NCI-H524 (cell line): ENCODE data around the gene DPP6.
A peak's percentile ranks its signal among the peaks of the same experiment; 100 is the strongest.

Source experiments
- DNase-seq, 2 experiments: peaks; one replicate each; lab custom pipeline; 2025; lab: John Stamatoyannopoulos, UW

Gene DPP6

DNA sequence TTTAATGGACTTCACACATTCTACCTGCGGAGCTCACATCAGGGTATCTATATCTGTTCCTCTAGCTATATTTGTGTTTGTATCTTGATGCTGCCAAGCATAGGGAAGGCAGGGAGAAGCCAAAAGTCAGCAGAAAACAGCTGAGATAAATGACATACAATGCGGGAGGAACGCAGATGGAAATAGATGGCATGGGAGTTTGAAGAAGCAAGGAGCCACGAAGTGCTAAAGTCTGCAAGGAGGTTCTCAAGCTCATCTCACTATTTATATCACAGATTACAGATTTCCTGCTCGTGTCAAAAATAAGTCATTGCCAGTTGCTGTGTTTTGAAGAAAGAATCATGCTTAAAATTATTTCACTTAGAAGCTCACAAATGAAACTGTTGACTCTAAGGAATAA, 180.5 kb downstream of the DPP6 start:
- no peak for DNase-seq

DNA sequence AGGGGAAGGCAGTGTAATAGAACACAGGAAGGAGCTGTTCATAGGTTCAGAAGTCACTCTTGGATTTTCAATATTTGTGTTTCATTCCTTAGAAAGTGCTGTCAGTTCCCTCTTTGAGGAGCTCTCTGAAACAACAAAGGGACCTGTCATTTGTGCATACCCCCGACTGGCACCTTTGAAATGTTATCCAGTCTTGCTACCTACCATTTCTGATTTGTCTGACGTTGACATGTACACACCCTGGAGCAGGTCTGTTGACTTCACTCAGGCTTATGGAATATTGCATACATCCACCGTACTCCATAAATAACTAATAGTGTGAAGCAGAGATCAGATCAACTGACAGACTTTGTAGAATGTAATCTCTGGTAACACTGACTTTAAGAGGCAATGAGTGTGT, 189.8 kb downstream of the DPP6 start:
- no peak for DNase-seq

DNA sequence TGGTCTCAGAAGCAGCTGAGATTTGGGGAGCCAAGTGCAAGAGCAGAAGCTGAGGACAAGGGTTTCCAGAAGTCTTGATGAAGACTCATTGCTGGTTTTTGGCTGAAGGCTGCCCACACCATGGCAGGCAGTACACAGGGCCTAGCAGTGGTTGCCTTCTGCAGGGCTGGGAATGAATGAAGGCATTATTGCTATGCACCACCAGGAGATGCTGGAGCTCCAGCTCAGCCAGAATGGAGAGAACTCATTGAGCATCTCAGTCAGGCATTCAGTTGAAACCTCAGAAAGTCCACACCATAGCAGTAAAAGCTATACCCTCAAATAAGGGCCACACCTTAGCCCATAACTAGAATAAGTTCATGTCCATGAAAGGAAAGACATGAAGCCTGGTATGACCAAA, 190.5 kb downstream of the DPP6 start:
- DNase-seq: no peak

DNA sequence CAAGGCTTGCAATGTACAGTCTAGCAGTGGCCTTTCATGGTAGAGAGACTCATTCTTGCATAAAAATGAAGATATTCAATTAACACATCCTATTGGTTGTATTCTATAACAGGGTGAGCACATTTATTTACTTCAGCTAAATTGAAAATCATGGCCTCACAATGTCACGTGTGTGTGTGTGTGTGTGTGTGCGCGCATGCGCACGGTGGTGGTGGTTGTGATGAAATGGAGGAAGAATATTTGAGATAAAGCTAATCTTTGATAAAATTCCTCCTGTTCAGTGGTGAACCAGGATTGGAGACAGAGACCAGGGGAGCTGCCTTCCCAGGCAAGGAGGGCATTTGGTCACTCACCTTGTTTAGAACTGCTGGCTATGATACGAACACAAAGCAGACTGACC, 199.8 kb downstream of the DPP6 start:
- DNase-seq: no peak

DNA sequence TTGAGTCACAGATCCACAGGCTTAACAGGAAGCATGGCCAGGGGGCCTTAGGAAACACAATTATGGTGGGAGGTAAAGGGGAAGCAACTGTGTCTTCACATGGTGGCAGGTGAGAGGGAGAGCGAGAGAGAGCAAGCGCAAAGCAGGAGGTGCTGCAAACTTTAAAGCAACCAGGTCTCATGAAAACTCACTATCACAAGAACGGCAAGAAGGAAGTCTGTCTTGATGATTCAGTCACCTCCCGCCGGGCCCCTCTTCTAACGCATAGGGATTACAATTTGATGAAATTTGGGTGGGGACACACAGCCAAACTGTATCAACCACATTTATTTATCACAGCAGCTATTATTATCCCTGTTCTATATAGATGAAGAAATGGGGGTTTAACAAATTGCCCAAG, 201.6 kb downstream of the DPP6 start:
- DNase-seq: no peak

DNA sequence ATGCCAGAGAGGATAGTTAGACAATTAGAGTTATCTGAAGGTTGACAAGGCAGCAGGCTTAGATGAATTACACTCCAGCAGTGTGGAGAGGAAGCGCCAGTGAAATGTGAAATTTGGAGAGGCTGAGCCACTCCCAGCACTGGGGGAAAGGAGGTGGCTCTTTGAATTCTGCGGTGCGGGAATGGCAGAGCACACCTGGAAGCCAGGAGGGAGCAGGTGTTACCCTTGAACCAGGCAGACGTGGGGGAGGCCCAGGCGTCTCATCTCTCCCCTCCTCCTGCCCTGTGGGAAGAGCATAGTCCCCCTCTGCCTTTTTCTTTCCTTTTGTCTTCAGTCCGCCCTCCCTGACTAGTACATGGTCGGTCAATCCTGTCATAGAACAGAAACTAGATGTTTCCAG, 203.1 kb downstream of the DPP6 start:
- DNase-seq: no peak

DNA sequence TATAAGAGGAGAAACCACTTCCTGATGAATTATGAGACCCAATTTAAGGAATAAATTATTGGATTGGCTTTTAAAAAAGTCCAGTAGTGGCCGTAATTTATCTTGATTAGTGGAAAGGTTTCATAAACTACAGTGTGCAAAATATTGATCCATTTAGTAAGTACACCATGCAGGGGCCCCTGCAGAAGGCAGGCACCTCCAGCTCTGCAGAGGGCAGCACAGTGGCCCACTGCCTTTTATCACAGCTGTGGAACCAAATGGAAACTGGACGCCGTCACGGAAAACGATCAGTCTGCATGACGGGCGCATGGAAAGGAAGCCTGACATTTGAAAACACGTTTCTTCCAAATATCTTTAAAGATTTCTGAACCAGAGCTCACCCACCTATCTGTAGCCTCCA, 204.0 kb downstream of the DPP6 start:
- DNase-seq: no peak

DNA sequence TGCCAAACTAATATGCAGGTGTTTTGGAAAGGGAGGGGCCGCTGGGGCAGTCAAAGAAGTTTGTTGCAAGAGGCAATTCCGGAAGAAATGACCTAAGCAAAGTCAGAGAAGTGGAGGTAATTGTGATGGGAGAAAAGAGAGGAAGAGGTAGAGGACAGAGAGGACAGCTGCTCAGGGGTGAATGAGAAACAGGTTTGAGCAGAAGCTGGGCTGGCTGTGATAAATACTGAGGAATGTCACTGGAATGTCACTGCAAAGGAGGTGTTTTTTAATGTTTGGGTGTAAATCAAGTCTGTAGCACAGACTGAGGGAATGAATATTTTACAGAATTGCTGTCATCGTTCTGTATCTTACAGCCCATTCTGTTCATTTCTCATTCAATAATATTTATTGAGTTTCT, 207.2 kb downstream of the DPP6 start:
- no peak for DNase-seq

DNA sequence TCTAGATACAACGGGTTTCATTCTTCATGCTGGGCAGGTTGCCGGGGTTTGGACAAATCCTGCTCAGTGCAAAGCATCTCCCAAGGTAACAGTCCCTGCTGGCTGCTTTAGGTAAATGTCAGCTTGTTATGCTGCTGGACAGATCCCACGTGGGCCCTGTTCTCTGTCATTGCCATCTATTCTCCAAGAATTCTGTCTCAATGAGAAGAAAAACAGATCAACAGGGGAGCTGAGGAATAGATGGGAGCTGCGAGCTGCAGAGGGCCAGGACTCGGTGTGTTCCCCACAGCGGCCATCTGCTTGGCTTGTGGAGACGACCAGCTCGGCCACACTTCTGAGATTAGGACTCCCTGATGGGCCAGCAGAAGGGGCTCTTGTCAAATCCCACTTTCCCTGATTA, 235.2 kb downstream of the DPP6 start:
- DNase-seq: peak in 1 of 2 experiments; percentile 13

DNA sequence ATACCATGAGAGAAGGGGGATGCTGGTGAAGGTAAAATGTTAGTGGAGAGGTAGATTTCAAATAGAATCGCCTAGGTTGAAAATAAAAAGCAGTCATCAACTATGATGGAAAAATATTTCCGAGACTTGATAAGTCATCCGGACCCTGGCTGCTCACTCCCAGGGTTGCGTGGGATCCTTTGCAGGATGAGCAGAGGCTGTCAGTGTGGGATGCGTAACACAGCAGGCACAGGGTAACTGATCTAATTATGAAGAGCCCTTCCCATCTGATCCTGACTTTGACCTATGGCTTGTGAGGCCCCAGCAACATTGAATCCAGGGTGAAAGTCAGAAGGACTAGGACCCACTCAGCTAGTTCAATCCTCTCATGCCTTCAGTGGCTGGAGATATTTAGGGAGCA, 236.9 kb downstream of the DPP6 start:
- no peak for DNase-seq

DNA sequence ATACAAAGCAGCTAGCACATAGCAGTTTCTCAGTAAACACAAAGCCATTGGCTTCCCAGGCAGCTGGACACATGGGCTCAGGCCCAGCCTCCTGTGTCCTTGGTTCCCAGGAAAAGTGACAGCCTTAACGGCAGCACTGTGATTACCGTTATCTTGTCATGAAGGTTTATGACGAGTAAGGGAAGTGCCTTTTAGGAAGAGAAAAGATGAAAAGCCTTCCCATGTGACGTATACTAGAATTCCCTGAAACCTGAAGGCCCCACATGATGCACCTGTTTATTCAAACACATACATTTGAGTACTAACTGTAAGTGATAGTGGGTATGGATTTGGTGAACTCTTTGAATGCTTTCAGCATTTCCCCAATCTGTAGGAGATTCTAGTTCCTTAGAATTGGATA, 244.2 kb downstream of the DPP6 start:
- DNase-seq: no peak

DNA sequence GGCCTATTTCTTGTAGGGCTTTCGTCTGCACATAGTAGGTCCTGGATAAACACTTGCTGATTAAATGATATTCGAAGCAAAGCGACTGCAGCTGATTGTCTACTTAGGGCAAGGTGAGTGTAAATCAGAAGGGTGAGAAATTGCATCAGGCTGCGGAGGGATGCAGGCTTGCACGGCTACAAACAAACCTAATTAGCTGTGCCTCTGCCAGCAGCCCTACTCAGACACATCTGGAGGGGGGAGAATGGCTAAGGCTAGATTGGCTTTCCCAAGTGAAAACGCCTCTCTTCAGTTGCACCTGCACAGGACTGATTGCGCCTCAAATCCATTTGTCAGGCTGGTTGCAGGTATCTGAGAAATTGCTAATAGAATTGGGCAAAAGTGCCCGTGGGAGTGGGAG, 247.5 kb downstream of the DPP6 start:
- no peak for DNase-seq

DNA sequence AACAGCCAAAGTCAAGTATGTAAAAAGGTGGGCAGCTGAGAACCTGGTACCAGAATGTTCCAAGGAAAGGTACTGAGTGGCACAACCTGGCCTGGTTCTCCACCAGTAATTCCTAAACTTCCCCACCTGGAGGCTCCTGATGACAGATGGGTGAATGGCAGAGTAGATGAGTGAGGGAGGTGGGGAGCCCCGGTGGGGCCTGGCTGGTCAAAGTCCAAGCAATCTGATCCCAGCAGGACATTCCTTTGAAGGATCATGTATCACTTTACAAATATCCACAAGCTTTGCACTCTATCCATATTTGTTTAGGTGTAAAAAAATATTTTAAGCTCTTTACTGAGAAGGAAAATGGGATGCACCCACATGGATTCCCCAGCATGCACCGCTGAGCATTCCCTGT, 250.2 kb downstream of the DPP6 start:
- DNase-seq: peak in 1 of 2 experiments; percentile 20

DNA sequence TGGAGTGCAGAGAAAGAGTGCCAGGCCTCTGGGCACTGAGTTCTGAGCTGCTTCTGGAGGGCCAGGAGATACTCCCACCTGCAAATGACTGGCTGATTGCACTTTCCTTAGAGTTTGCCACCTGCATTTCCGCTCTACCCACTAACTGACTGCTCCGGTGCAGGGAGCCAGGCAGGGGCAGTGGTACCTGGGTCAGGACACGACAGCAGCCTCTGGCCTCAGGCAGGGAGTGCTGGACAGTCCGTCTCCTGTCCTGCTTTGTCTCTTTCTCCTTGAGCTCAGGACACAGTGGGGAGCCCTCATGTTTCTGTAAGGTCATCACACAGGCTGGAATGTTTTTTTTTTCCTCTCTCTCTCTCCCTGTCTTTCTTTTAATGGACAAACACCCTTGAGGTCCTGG, 252.0 kb downstream of the DPP6 start:
- DNase-seq: no peak

DNA sequence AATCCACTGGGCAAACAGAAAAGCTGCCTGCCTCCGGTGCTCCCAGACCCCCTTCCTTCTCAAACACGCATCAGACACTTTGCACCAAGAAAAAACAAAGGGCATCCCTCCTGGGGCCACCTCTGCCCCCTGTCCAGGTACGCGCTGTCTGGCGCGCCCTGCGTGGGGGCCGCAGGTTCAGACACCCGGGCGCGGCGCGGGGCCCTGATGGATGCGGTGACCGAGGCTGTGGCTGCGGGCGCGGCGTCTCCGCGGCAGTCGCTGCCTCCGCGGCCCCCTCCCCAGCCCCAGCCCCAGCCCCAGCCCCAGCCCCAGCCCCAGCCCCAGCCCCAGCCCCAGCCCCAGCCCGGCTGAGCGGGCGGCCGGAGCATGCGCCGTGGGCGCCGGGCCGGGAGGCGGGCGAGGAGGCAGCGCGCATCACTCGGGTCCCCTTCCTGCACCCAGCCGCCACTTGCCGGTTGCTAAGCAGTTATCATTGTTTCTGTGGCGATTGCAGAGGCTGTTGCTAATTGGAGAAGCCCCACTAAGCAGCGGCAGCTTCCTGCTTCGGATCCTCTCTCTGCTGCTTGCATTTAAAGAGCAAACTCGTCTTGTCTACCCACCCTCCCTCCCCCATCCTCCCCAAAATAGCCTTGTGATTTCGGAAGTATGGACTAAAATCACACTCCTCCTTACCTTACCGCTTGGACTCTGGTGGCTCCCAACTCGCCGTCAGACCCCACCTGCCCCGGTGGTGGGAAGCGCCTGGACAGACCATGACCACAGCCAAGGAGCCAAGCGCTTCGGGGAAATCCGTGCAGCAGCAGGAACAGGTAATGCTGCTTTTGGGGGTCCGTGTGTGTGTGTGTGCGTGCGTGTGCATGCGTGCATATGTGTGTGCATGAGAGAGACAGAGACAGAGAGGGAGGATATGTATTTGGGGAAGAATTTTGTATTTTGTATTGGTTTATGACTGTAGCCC, 252.8 kb downstream of the DPP6 start:
- DNase-seq: peak; percentile 43 to 68

DNA sequence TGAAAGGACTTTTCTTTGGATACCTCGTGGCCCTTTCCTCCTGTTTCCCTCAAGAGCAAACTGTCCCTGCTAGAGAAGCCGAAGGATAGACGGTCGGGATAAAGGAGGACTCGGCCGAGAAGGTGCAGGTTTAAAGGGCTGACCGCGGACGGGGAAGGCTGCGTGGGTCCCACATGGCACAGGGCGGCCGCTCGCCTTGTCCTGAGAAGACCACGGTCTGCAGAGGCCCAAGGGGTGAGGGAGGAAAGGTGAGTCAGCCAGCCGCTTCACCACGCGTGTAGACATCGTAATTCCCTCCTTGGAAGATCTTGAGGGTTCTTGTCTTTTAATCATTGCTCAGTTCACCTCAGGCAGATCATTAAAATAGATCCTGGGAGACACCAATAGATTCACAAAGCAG, 253.8 kb downstream of the DPP6 start:
- no peak for DNase-seq

DNA sequence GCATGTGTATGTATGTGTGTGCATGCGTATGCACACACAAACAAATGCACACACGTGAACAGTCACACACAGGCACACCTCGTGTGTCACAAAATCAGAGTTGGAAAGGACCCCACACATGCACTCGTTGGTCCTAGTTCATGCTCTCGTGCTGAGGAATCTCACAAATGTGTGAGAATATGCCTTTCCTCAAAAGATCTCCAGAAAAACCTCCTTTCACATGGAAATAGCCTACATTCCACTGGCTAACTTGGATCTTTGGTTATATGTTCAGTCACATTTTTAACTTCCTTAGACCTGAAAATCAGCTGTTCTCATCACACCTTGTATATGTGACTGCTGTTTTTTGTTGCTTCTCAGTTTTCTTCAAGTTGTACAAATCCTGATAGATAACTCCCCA, 256.7 kb downstream of the DPP6 start:
- DNase-seq: no peak

DNA sequence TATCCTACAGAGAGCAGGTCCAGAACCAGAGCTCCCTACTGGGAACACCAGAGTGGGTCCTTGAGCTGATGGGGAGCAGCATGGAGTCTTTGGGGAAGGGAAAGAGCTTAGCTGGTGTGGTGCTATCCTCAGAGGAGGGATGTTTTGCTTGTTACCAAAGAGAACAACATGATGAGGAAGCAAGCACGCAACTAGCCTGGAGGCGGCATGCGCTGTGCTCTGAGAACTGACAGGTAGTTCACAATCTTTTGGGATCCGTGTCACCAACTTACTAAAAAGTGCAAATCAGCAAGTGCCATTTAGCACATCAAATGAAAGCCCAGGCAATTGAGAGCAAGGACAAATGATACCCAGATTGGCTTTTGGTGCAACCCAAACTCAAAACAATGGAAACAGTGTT, 257.9 kb downstream of the DPP6 start:
- no peak for DNase-seq

DNA sequence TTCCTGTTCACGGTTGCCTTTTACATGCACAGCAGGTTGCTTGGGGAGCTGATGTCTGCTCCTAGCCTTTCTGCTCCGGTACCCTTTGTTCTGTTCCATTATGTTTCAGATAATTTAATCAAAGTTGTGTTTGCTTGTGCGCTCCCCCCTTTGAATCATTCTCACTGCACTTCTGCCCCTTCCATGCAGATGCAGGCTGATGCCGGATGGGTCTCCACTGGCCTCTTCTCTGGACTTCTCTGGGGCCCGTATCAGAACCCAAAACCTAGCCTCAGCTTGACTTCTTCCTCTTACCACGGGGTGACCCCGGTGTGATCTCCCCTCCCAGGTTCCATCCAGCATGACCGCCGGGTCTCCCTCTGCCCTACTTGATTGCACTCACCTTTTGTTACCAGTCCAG, 272.0 kb downstream of the DPP6 start:
- DNase-seq: no peak

DNA sequence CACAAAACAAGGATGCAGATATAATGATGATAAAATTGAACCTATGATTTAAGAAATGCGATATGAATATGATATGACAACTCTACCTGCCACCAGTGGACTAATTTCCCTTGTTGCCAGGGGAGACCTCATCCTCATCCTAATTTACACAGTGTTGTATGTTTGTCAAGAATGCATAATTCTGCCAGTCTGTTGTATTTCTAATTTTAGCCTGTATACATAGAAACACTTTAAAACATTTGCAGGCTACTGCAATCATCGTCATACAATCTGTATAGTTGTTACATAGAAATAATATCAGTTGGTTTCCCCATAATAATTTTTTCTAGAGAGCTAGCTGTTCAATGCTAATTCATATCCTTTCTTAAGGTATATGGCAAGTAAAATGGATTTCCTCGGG, 274.2 kb downstream of the DPP6 start:
- DNase-seq: no peak

DNA sequence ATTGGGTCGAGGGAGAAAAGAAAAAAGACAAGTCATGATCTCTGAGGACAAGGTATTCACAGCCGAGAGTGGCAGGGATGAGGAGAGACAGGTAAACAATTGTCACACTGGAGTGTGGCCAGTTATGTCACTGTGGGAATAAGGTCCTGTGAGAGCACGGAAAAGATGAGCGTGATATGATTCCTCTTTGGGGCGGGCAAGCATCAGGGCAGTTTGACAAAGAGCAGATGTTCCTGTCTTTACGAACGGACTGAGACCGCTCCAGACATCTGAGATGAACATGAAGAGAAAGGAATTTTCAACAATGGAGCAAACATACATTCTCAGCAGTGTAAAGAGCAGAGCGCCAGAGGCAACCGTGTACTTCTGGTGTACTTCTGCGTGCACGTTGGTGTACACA, 278.1 kb downstream of the DPP6 start:
- no peak for DNase-seq

DNA sequence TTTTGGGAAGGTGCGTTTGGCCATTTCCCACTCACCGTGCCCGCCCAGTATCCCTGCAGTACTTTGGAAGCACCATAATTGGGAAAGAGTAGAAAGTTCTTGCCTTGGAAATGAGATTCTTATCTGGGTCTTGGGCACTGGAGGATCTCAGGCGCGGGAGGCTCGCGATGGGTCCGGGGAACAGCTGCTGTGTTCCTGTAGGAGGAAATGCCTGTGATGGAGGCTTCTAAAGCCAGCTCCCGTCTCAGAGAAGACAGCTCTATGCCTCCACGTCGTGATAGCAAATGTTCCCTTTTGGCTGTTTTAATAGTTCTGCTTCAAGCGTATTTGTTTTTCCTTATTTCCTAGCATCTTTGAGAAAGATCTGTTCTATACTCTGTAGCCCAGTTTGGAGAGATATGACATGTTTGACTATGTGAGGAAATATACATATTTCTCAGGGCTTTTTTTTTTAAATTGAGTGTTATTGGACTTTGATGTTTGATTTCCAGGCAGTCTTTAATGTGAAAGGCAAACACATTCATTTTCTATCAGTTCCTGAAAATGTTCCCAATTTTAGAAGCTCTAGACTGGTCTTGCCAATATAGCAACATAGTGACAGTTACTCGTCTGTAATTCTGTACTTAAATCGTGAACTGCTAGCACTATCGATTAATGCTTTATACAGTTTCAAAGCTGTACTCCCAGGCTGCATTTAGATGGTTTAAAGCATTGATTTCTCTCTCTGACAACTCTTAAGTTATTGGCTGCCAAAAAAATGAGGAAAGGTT, 280.8 kb downstream of the DPP6 start:
- no peak for DNase-seq

DNA sequence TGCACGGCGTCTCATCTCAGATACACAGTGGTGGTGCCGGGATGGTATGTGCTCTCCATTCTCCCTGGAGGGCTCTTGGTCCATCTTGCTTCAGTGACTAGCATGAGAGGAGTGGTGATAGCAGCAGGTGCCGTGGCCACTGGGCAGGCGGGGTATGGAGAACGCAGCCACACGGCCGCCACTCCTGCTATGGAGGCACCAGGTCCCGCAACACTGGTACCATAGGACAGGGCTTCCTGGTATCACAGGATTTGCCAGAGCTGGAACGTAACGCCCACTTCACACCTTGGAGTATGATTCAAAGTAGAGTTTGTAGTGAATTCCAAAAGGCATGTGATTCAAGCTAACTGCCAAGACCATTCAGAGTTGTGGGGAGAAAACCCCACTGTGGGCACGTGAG, 284.1 kb downstream of the DPP6 start:
- DNase-seq: no peak
